HCT116 (cell line): ENCODE data around the gene ELP1.

Experiments
- CTCF ChIP-seq, 3 experiments: fragments of 200-600 bp in 1 of 3; sonication (generic) in 1 of 3; IDR thresholded peaks in 2 of 3; conservative IDR thresholded peaks in 1 of 3; 2 replicates each; pipeline ENCODE4 v1.5.1; 2012 to 2017; ENCODE audit warnings: low read depth in 2 of 3, low read length in 2 of 3, antibody characterized with exemption in 1 of 3, borderline replicate concordance in 1 of 3, control low read depth in 1 of 3, mild to moderate bottlenecking in 1 of 3, mixed read lengths in 1 of 3, mixed run types in 1 of 3, moderate library complexity in 1 of 3; ENCODE audit not compliant: insufficient read depth in 1 of 3
- MAX ChIP-seq: IDR thresholded peaks from 2 replicates; pipeline ENCODE4 v1.6.1; 2012

- TF ChIP-seq CTCF (IDR thresholded peaks at IDR 0.05 in 2 of 3, conservative IDR thresholded peaks at IDR 0.05 in 1 of 3; ENCODE audit: borderline replicate concordance in 1 of 3, insufficient read depth in 1 of 3, low read depth in 2 of 3, low read length in 2 of 3) (no peak), MAX (no peak)
Measured at GRCh38 chr9:108867829-108868228, 66.1 kb downstream of the ELP1 start.
